ENCODE data around the gene PCMT1.
"Not testable (repeated sequence)": the region's sequence is repeated elsewhere in the genome, so short reads cannot be mapped to it uniquely, and the experiment has no call there.

PCMT1 gene

DNA sequence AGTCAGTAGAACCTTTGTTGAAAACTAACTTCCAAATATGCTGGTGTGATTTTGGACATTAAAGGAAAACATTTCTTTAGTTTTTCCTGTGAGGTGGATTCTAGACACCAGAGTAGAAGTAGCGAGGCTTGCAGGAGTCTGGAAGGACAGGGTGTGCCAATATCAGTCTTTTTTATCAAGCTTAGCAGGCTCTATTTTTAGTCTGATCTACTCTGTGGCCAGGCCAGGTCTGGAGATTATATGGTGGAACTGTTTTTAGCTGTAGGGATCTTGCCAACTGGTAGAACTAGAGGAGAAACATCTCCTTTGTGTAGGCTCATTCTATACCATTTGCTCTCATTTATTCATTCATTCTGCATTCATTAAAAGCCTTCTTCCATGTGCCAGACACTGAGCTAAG lies 72.0 kb downstream of the PCMT1 start:
- H3K27ac Mint-ChIP-seq = no peak overlapping the region
- no peak overlapping the region for H3K4me3 Mint-ChIP-seq
- H3K36me3 Mint-ChIP-seq (ENCODE audit: low read depth) = no peaks in the 10 kb centered on the region
- no peaks in the 10 kb centered on the region for H3K4me1 Mint-ChIP-seq (ENCODE audit: low read depth)
- H3K27me3 Mint-ChIP-seq (ENCODE audit: low read depth) = peaks cover 14% of the 10 kb centered on the region
- no peaks in the 10 kb centered on the region for H3K9me3 Mint-ChIP-seq

DNA sequence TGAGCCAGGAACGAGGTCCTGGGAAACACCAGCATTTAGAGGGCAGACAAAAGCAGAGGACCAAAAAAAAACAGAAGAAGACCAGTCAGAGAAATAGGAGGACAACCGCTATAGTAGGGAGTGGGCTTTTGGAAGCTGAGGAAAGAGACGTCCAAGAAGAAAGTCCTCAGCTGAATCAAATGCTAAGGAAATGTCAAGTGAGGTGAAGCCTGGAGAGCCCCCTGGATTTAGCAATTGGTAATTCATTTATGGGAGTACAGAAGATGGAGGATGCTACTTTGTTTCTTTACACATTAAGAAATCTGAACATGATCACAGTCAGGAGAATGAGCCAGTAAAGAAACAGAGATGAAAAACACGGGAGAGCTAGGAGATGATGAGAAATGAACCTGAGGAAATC lies 73.5 kb downstream of the PCMT1 start:
- Mint-ChIP-seq H3K9me3 (no peaks in the 10 kb centered on the region), H3K4me3 (no peak overlapping the region), H3K27ac (no peak overlapping the region), H3K4me1 (ENCODE audit: low read depth) (no peaks in the 10 kb centered on the region), H3K27me3 (ENCODE audit: low read depth) (peaks cover 14% of the 10 kb centered on the region), H3K36me3 (ENCODE audit: low read depth) (no peaks in the 10 kb centered on the region)

DNA sequence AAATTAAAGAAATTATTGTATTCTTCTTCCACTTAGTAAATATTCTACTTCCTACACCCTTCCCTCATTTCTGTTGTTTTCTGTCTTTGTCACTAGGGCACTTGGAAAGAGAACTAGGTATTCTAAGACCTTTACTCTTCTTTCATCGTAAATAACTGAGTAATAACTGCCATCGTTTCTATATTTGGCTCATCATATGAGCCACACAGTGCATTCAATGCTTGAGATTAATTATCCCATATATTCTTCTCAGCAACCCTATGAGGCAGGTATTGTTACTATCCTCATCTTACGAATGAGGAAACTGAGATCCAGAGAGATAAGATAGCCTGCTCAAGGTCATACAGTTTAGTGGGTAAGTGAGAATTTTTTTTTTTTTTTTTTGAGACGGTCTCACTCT lies 75.8 kb downstream of the PCMT1 start:
- Mint-ChIP-seq H3K36me3 (ENCODE audit: low read depth) (no peaks in the 10 kb centered on the region), H3K9me3 (no peaks in the 10 kb centered on the region), H3K4me3 (no peak overlapping the region), H3K27me3 (ENCODE audit: low read depth) (peaks cover 14% of the 10 kb centered on the region), H3K27ac (no peak overlapping the region), H3K4me1 (ENCODE audit: low read depth) (no peaks in the 10 kb centered on the region)

DNA sequence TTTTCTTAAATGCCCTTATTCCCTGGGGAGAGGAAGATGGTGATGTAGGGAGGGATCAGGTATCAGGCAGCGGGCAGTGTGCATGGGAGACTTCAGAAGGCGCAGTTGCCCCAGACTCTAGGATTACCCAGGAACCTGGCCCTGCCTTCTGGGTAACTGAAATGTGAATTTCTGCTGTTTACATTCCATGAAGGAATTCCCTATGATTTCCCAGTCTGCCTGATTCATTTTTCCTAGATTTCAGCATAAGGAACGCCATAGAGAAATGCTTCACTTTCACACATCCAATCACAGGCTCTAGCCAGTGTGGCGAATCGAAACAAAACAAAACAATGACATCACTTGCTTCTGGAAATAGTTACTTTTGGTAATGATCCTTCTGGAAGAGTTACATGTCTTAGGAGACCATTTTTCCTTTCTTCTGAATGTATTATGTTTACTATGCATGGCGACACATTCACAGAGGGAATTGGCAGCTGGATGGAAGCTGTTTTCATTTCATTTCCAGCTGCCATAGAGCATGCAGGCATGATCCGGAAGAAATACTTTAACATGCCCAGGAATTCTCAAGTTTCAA lies 81.3 kb downstream of the PCMT1 start:
- Mint-ChIP-seq H3K27ac (no peak overlapping the region), H3K27me3 (ENCODE audit: low read depth) (peaks cover 4% of the 10 kb centered on the region), H3K4me1 (ENCODE audit: low read depth) (peaks cover 2% of the 10 kb centered on the region), H3K36me3 (ENCODE audit: low read depth) (no peaks in the 10 kb centered on the region), H3K9me3 (no peaks in the 10 kb centered on the region), H3K4me3 (no peak overlapping the region)

DNA sequence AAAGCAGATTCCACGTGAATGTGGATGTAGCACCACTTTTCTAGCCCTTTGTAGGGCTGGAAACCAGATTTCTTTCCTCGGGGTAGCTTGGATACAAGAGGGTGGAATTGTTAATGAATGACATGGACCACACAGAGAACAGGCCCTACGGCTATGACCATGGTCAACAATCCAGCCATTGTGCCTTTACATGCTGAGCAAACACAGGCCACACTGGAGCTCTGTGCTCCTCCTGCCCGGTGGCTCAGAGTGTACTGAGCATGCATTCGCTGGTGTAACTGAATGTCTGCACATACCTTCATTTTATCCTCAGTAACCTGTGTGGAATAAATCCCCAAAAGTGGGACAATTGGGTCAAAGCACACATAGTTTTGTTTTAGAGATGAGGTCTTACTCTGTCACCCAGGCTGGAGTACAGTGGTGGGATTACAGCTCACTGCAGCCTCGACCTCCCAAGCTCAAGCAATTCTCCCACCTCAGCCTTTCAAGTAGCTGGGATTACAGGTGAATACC lies 81.8 kb downstream of the PCMT1 start:
- H3K4me3 Mint-ChIP-seq = no peak overlapping the region
- H3K36me3 Mint-ChIP-seq (ENCODE audit: low read depth) = no peaks in the 10 kb centered on the region
- H3K4me1 Mint-ChIP-seq (ENCODE audit: low read depth) = peaks cover 2% of the 10 kb centered on the region
- H3K27me3 Mint-ChIP-seq (ENCODE audit: low read depth) = peaks cover 4% of the 10 kb centered on the region
- H3K9me3 Mint-ChIP-seq = no peaks in the 10 kb centered on the region
- no peak overlapping the region for H3K27ac Mint-ChIP-seq

DNA sequence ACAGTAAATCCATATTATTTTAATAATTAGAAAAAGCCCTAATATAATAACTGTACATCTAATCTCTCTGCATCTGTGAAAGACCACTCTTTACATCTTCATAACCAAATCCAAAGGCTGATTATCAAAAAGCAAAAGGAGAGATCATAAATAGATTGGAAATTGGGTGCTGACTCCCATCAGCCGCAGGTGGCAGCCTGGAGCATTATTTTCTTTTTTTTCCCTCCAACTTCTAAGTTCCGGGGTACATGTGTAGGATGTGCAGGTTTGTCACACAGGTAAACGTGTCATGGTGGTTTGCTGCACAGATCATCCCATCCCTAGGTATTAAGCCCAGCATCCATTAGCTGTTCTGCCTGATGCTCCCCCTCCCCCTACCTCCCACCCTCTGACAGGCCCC lies 84.1 kb downstream of the PCMT1 start:
- no peak overlapping the region for H3K4me3 Mint-ChIP-seq
- H3K36me3 Mint-ChIP-seq (ENCODE audit: low read depth) = no peaks in the 10 kb centered on the region
- peaks cover 2% of the 10 kb centered on the region for H3K4me1 Mint-ChIP-seq (ENCODE audit: low read depth)
- H3K27ac Mint-ChIP-seq = no peak overlapping the region
- H3K27me3 Mint-ChIP-seq (ENCODE audit: low read depth) = peaks cover 5% of the 10 kb centered on the region
- H3K9me3 Mint-ChIP-seq = no peaks in the 10 kb centered on the region

DNA sequence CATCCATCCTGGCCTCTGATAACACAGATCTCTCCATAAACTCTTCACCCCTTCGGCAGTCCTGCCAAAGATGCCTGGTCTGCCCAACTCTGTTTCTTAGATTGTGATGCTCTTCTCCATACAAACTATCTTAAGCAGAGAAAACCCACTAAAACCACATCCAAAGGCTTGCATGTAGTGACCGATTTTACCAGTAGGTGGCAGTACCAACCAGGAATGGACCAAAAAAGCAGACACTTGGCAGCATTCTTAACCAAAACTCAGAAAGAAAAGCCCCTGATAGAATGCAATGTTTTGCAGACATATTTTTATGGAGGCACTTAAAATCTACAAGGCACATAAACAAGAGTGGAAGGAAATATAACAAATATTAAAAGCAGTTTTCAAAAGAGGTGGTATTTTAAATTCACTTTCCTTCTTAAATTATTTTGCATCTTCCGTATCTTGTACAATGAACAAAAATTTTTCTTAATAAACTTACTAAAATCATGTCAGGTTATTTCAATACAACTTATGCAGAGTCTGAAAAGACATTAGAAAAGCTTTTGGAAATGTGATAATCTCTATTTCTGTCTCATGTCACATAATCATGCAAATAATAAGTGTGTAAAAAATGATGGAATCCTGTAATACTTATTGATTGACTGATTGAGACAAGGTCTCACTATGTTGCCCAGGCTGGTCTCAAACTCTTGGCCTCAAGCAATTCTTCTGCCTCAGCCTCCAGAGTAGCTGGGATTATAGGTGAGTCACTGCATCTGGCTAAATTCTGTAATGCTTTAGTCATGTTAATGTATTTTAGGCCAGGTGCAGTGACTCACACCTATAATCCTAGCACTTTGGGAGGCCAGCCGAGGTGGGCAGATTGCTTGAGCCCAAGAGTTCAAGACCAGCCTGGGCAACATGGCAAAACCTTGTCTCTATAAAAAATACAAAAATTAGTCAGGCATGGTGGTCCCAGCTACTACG lies 85.3 kb downstream of the PCMT1 start:
- Mint-ChIP-seq H3K27me3 (ENCODE audit: low read depth) (peaks cover 10% of the 10 kb centered on the region), H3K9me3 (no peaks in the 10 kb centered on the region), H3K4me1 (ENCODE audit: low read depth) (peaks cover 2% of the 10 kb centered on the region), H3K27ac (no peak overlapping the region), H3K36me3 (ENCODE audit: low read depth) (no peaks in the 10 kb centered on the region), H3K4me3 (no peak overlapping the region)

DNA sequence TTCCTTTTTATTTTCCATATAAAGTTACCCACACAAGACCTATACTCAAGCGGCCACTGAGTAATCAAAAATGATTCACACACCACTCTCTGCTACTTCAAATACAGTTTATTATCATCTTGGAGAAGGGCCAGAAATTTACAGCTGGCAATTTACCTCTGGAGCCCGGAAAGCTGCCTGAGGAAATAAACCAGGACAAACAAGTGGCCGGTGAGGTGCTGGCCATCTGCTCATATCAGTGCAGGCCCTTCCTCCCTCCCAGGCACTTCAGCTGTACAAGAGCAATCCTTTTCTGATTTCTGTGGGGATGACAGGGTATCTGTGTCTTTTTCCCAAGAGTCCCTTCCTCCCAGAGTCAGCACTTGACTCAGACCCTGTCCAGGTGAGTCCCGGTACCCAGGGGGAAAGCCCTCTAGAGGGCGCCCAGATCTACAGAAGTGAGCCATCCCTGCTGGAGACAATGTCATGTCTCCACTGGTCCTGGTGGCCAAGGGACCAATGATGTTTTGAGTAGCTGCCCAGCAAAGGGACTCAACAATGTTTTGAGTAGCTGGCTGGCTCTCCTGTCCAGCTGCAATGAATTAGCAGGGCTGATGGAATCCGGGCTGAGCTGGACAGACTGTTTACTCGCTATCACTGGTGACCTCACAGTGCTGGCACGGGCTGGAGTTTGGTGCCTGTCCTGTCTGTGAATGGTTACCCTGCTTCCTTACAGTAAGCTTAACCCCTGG lies 91.0 kb downstream of the PCMT1 start:
- Mint-ChIP-seq H3K9me3 (no peaks in the 10 kb centered on the region), H3K27ac (no peak overlapping the region), H3K4me3 (no peak overlapping the region), H3K36me3 (ENCODE audit: low read depth) (no peaks in the 10 kb centered on the region), H3K4me1 (ENCODE audit: low read depth) (no peaks in the 10 kb centered on the region), H3K27me3 (ENCODE audit: low read depth) (peaks cover 18% of the 10 kb centered on the region)

DNA sequence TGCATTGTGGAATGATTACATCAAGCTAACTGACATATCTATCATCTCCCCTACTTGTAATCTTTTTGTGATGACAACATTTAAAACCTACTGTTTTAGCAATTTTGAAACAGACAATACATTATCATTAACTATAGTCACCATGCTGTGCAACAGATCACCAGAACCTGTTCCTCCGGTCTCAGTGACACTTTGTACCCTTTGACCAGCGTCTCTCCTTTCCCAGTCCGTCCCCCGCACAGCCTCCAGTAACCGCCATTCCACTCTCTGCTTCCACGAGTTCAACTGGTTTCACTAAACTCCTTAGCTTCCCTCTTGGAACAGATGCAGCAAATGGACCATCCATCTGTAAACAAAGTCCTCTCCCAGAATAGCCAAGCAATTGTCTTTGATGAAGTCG lies 92.8 kb downstream of the PCMT1 start:
- H3K27me3 Mint-ChIP-seq (ENCODE audit: low read depth) = peaks cover 18% of the 10 kb centered on the region
- H3K4me1 Mint-ChIP-seq (ENCODE audit: low read depth) = no peaks in the 10 kb centered on the region
- H3K9me3 Mint-ChIP-seq = no peaks in the 10 kb centered on the region
- H3K27ac Mint-ChIP-seq = no peak overlapping the region
- H3K36me3 Mint-ChIP-seq (ENCODE audit: low read depth) = no peaks in the 10 kb centered on the region
- H3K4me3 Mint-ChIP-seq = no peak overlapping the region

DNA sequence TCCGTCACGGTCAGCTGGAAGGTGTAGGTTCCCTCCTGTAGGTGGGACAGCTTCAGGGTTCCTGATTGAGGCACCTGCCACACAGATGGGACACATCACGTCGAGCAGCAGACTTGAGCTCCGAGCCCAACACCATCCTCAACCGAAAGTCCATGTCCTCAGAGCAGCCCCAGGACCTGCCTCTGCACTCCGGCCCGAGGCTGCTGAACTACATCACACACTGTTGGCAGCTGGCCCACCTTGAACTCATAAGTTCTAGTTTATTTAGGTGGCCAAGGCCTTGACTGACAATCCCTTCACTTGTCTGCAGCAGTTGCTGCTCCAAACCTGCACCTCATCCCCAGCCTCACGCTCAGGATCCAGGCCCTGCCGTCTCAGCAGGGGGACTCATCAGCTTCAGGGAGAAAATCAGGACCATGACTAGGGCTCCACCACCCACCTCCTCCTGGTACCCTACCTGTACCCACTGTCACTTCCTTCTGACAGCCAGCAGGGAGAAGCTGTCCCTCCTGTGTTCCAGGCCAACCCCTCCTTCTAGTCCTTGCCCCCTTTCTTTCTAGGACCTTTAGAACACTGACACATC lies 93.6 kb downstream of the PCMT1 start:
- peaks cover 18% of the 10 kb centered on the region for H3K27me3 Mint-ChIP-seq (ENCODE audit: low read depth)
- no peak overlapping the region for H3K27ac Mint-ChIP-seq
- no peaks in the 10 kb centered on the region for H3K36me3 Mint-ChIP-seq (ENCODE audit: low read depth)

DNA sequence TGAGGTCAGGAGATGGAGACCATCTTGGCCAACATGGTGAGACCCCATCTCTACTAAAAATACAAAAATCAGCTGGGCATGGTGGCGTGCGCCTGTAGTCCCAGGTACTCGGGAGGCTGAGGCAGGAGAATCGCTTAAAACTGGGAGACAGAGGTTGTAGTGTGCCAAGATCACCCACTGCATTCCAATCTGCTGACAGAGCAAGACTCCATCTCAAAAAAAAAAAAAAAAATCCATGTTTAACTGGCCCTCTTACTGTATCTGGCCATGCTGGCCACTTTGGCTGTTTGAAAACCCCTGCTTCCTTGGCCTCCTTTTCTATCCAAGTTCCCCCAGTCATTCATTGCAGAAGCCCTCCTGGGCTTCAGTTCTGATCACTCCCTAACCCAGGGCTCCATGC lies 94.5 kb downstream of the PCMT1 start:
- not testable (repeated sequence) for H3K9me3 Mint-ChIP-seq; H3K4me1 Mint-ChIP-seq (ENCODE audit: low read depth); H3K4me3 Mint-ChIP-seq; H3K27ac Mint-ChIP-seq; H3K36me3 Mint-ChIP-seq (ENCODE audit: low read depth)
- peaks cover 18% of the 10 kb centered on the region for H3K27me3 Mint-ChIP-seq (ENCODE audit: low read depth)

More for the DNA sequence above, 93.6 kb downstream of the PCMT1 start:
- Mint-ChIP-seq H3K4me3 (no peak overlapping the region), H3K4me1 (ENCODE audit: low read depth) (peaks cover 2% of the 10 kb centered on the region), H3K9me3 (no peaks in the 10 kb centered on the region)

DNA sequence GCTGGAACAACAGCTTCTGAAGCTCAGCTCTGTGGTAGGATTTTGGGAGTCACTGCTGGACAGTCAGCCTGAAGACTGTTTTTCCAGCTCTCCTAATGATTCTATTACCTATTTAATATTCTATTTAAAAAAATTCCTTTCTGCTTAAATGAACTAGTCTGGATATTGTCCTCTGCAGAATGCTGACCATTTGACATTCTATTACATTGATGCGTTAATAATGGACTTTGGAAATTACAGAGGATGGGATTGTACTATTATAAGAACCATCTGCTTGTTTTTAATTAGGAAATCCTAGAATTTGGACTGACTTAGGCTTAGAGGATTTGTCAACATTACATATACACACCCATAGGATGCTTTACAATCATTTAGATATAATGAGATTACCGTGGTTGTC lies 94.9 kb downstream of the PCMT1 start:
- Mint-ChIP-seq H3K4me3 (no peak overlapping the region), H3K27ac (no peak overlapping the region), H3K36me3 (ENCODE audit: low read depth) (no peaks in the 10 kb centered on the region), H3K27me3 (ENCODE audit: low read depth) (peaks cover 17% of the 10 kb centered on the region), H3K4me1 (ENCODE audit: low read depth) (peaks cover 2% of the 10 kb centered on the region), H3K9me3 (no peaks in the 10 kb centered on the region)

DNA sequence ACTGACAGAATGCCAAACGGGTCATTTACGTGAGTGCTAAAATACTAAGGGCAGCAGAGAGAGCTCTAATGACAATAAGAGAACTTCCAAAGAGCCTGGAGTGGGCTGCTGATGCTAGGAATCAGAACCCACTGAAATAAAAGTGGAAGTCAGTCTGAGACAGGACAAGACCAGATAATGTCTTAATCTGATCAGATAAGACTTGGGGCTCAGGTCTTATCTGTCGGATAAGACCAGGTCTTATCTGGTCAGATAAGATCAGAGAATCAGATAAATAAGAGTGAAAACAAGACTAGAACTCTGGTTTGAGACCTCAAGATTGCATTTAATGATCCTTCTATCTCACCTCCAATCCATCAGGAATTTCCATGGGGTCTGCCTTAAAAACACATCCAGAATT lies 96.0 kb downstream of the PCMT1 start:
- no peaks in the 10 kb centered on the region for H3K9me3 Mint-ChIP-seq
- H3K4me1 Mint-ChIP-seq (ENCODE audit: low read depth) = peaks cover 2% of the 10 kb centered on the region
- peaks cover 25% of the 10 kb centered on the region for H3K27me3 Mint-ChIP-seq (ENCODE audit: low read depth)
- no peak overlapping the region for H3K27ac Mint-ChIP-seq
- H3K36me3 Mint-ChIP-seq (ENCODE audit: low read depth) = no peaks in the 10 kb centered on the region
- H3K4me3 Mint-ChIP-seq = no peak overlapping the region

DNA sequence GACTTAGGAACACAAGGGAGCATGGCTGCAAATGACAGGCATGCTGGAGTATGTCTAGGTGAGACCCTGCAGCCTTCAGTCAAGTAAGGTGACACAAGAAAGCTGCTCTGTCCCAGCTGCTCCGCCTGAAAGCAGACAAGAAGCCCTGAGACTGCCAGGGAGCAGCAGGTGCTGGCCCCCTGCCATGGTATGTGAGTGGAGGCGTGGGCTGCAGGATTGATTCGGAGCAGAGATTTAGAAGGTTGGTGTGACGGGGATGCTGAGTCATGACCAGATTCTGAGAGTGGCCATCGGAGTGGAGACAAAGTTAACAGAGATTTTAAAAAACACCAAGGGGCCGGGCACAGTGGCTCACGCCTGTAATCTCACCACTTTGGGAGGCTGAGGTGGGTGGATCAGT lies 96.8 kb downstream of the PCMT1 start:
- Mint-ChIP-seq H3K4me3 (no peak overlapping the region), H3K27ac (no peak overlapping the region), H3K4me1 (ENCODE audit: low read depth) (peaks cover 5% of the 10 kb centered on the region), H3K9me3 (no peaks in the 10 kb centered on the region), H3K27me3 (ENCODE audit: low read depth) (peaks cover 30% of the 10 kb centered on the region), H3K36me3 (ENCODE audit: low read depth) (no peaks in the 10 kb centered on the region)
